Thyroid gland (tissue), 4 donors: ENCODE results near the gene SUV39H2.

Experiments
- POLR2A ChIP-seq, 2 donors: fragments of 450-650 bp; IDR thresholded peaks; one replicate each; pipeline ENCODE4 v1.6.1; 2017; ENCODE audit warnings: antibody characterized with exemption in 2 of 2, mild to moderate bottlenecking in 2 of 2, moderate library complexity in 1 of 2
- TF ChIP-seq, protein P1 (sequence below), 6 experiments: fragments of 200-600 bp in 3 of 6; fragments of 450-650 bp in 3 of 6; sonication (generic) in 3 of 6; IDR thresholded peaks; one replicate each; pipeline ENCODE4 v1.5.1; 2016 to 2019; ENCODE audit warnings: antibody characterized with exemption in 6 of 6, mild to moderate bottlenecking in 2 of 6, inconsistent platforms in 1 of 6, moderate library complexity in 1 of 6

DNA sequence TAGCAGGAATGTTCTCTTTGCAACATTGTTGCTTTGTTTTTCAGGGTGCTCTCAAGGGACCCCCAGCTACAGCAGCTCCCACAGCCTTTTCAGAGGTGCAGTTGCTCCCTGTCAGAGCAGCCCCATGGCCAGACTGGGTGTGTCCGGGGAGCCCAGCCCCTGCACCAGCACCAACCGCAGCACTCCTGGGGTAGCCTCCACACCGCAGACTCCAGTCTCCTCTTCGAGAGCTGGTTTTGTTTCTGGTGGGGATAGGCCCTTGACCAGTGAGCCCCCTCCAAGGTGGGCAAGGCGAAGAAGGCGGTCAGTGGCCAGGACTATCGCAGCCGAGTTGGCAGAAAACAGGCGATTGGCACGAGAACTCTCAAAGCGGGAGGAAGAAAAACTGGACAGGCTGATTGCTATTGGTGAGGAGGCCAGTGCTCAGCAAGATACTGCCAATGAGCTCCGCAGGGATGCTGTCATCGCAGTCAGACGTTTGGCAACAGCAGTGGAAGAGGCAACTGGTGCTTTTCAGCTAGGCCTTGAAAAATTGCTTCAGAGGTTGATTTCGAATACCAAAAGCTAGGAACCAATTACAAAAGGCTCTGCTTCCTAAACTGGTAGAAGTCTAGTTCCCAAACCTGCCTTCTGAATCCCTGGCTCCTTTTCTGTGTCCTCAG lies 35.2 kb upstream of the SUV39H2 start:
- TF ChIP-seq, protein P1, sequence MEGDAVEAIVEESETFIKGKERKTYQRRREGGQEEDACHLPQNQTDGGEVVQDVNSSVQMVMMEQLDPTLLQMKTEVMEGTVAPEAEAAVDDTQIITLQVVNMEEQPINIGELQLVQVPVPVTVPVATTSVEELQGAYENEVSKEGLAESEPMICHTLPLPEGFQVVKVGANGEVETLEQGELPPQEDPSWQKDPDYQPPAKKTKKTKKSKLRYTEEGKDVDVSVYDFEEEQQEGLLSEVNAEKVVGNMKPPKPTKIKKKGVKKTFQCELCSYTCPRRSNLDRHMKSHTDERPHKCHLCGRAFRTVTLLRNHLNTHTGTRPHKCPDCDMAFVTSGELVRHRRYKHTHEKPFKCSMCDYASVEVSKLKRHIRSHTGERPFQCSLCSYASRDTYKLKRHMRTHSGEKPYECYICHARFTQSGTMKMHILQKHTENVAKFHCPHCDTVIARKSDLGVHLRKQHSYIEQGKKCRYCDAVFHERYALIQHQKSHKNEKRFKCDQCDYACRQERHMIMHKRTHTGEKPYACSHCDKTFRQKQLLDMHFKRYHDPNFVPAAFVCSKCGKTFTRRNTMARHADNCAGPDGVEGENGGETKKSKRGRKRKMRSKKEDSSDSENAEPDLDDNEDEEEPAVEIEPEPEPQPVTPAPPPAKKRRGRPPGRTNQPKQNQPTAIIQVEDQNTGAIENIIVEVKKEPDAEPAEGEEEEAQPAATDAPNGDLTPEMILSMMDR (IDR thresholded peaks at IDR 0.05): no peak
- TF ChIP-seq POLR2A (IDR thresholded peaks at IDR 0.05): no peak
